ENCODE data around the gene IGF2BP2.

- TF ChIP-seq POLR2A (IDR thresholded peaks at IDR 0.05; ENCODE audit: low read depth, low read length) (no peak), BHLHE40 (IDR thresholded peaks at IDR 0.05; ENCODE audit: low read depth, low read length) (no peak), RFX5 (IDR thresholded peaks at IDR 0.05; ENCODE audit: low read depth, low read length) (no peak), RAD21 (IDR thresholded peaks at IDR 0.05; ENCODE audit: low read length) (no peak), MAZ (IDR thresholded peaks at IDR 0.05; ENCODE audit: borderline replicate concordance, low read depth, low read length) (no peak), RCOR1 (IDR thresholded peaks at IDR 0.05; ENCODE audit: insufficient replicate concordance, low read length) (no peak)
- TF ChIP-seq, protein P1, sequence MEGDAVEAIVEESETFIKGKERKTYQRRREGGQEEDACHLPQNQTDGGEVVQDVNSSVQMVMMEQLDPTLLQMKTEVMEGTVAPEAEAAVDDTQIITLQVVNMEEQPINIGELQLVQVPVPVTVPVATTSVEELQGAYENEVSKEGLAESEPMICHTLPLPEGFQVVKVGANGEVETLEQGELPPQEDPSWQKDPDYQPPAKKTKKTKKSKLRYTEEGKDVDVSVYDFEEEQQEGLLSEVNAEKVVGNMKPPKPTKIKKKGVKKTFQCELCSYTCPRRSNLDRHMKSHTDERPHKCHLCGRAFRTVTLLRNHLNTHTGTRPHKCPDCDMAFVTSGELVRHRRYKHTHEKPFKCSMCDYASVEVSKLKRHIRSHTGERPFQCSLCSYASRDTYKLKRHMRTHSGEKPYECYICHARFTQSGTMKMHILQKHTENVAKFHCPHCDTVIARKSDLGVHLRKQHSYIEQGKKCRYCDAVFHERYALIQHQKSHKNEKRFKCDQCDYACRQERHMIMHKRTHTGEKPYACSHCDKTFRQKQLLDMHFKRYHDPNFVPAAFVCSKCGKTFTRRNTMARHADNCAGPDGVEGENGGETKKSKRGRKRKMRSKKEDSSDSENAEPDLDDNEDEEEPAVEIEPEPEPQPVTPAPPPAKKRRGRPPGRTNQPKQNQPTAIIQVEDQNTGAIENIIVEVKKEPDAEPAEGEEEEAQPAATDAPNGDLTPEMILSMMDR (conservative IDR thresholded peaks at IDR 0.05; ENCODE audit: low read depth, low read length), result no peak
- TF ChIP-seq, protein P2, sequence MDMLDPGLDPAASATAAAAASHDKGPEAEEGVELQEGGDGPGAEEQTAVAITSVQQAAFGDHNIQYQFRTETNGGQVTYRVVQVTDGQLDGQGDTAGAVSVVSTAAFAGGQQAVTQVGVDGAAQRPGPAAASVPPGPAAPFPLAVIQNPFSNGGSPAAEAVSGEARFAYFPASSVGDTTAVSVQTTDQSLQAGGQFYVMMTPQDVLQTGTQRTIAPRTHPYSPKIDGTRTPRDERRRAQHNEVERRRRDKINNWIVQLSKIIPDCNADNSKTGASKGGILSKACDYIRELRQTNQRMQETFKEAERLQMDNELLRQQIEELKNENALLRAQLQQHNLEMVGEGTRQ (IDR thresholded peaks at IDR 0.05; ENCODE audit: low read depth, low read length), result no peak
- TF ChIP-seq, protein P3, sequence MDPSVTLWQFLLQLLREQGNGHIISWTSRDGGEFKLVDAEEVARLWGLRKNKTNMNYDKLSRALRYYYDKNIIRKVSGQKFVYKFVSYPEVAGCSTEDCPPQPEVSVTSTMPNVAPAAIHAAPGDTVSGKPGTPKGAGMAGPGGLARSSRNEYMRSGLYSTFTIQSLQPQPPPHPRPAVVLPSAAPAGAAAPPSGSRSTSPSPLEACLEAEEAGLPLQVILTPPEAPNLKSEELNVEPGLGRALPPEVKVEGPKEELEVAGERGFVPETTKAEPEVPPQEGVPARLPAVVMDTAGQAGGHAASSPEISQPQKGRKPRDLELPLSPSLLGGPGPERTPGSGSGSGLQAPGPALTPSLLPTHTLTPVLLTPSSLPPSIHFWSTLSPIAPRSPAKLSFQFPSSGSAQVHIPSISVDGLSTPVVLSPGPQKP (IDR thresholded peaks at IDR 0.05; ENCODE audit: borderline replicate concordance, low read depth, low read length), result no peak
Measured at GRCh38 chr3:185831990-185832389, 7.1 kb upstream of the IGF2BP2 start.
